Measurements from ENCODE around the gene CZIB.

CZIB gene

GRCh38 chr1:53242381-53242780 is 21.9 kb upstream of the CZIB start:
- TF ChIP-seq TAF1 (IDR thresholded peaks at IDR 0.05; ENCODE audit: borderline replicate concordance, insufficient read depth, low read length) (no peak), FOXP2 (optimal IDR thresholded peaks at IDR 0.05; ENCODE audit: borderline replicate concordance, extremely low read depth, extremely low read length, insufficient read depth) (no peak), SIN3A (IDR thresholded peaks at IDR 0.05; ENCODE audit: borderline replicate concordance, insufficient read depth, low read length) (no peak), POLR2AphosphoS5 (IDR thresholded peaks at IDR 0.05; ENCODE audit: low read depth, low read length) (no peak)

GRCh38 chr1:53241828-53242227 is 21.4 kb upstream of the CZIB start:
- TF ChIP-seq SIN3A (IDR thresholded peaks at IDR 0.05; ENCODE audit: borderline replicate concordance, insufficient read depth, low read length) (no peak), REST (IDR thresholded peaks at IDR 0.05; ENCODE audit: insufficient read depth in 1 of 2, low read depth in 2 of 2, low read length in 2 of 2) (no peak), TAF1 (IDR thresholded peaks at IDR 0.05; ENCODE audit: borderline replicate concordance, insufficient read depth, low read length) (no peak), POLR2AphosphoS5 (IDR thresholded peaks at IDR 0.05; ENCODE audit: low read depth, low read length) (no peak; the same call in 1 of the 2 replicates), FOXP2 (optimal IDR thresholded peaks at IDR 0.05; ENCODE audit: borderline replicate concordance, extremely low read depth, extremely low read length, insufficient read depth) (no peak)

DNA sequence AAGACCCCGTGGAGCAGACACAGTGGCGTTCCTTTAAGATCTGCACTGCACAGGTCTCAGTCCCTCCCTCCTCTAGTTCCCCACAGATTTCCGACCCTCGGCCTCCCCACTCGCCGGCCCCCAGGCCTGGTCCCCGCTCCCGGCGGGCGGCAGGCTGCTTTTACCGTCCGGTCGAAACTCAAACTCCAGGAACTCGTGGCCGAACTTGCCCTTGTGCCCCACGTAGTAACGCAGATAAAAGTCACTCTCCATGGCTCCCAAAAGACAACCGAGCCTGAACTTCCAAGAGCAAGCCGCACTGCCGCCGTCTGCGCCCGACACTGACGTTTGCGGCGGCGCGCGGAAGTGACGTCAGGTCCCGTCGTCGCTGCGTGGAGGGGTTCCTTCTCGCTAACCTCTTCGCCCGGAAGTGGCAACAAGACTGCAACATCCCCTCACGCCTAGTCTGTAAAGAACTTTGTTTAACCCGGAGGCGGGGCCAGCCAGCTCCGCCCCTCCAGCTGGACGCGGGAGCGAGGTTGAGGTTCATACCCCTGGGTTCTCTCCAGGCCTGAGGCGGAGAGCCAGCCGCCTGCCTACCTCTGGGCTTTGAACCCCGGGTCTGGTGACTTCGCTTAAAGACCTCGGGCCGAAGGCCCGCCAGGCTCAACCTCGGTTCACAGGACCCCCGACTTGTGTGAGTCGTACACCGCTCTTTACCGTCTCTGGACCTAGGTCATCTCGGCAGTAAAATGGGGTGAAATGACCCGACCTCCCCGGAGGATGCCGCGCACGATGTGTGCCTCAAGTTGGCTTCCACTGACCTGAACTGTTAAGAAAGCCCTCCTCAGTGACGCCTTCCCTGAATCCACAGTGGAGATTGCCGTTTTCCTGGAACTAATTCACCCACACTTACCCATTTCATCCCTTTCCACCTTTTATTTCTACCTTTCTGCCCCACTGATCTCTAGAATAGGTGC is 18.0 kb upstream of the CZIB start, which contains the start of gene MAGOH:
Gene MAGOH, minus strand, starts transcription at position 322 of the 959 bp plus-strand sequence. Its CDS starts 70 bp downstream, at position 252.
- TF ChIP-seq POLR2AphosphoS5 (IDR thresholded peaks at IDR 0.05; ENCODE audit: low read depth, low read length) (peak; percentile 79), FOXP2 (optimal IDR thresholded peaks at IDR 0.05; ENCODE audit: borderline replicate concordance, extremely low read depth, extremely low read length, insufficient read depth) (peak; percentile 87), TAF1 (IDR thresholded peaks at IDR 0.05; ENCODE audit: borderline replicate concordance, insufficient read depth, low read length) (peak; percentile 76; the same call in 1 of the 2 replicates), REST (IDR thresholded peaks at IDR 0.05; ENCODE audit: insufficient read depth in 1 of 2, low read depth in 2 of 2, low read length in 2 of 2) (no peak), SIN3A (IDR thresholded peaks at IDR 0.05; ENCODE audit: borderline replicate concordance, insufficient read depth, low read length) (no peak; the same call in 1 of the 2 replicates)

DNA sequence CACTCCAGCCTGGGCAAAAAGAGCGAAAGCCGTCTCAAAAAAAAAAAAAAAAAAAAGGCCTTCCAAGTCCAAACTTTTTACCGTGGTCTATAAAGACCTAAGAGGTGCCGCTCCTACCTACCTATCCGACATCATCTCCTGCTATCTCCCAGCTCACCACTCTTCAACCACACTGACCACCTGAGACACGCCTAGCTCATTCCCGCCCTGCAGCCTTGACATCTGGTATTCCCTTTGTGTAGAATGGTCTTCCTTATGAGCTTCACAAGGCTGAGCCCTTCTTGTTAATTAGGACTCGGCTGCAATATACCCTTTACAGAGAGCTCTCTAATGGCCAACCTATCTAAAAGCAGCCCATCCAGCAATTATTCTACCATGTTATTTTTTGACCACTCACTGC is 17.2 kb upstream of the CZIB start:
- TF ChIP-seq REST (IDR thresholded peaks at IDR 0.05; ENCODE audit: insufficient read depth in 1 of 2, low read depth in 2 of 2, low read length in 2 of 2) (no peak), TAF1 (IDR thresholded peaks at IDR 0.05; ENCODE audit: borderline replicate concordance, insufficient read depth, low read length) (no peak), SIN3A (IDR thresholded peaks at IDR 0.05; ENCODE audit: borderline replicate concordance, insufficient read depth, low read length) (no peak), FOXP2 (optimal IDR thresholded peaks at IDR 0.05; ENCODE audit: borderline replicate concordance, extremely low read depth, extremely low read length, insufficient read depth) (no peak), POLR2AphosphoS5 (IDR thresholded peaks at IDR 0.05; ENCODE audit: low read depth, low read length) (no peak)

- TF ChIP-seq REST (IDR thresholded peaks at IDR 0.05; ENCODE audit: insufficient read depth in 1 of 2, low read depth in 2 of 2, low read length in 2 of 2) = no peak
- TF ChIP-seq FOXP2 (optimal IDR thresholded peaks at IDR 0.05; ENCODE audit: borderline replicate concordance, extremely low read depth, extremely low read length, insufficient read depth) = no peak
- no peak for TF ChIP-seq POLR2AphosphoS5 (IDR thresholded peaks at IDR 0.05; ENCODE audit: low read depth, low read length)
- TF ChIP-seq SIN3A (IDR thresholded peaks at IDR 0.05; ENCODE audit: borderline replicate concordance, insufficient read depth, low read length) = no peak
- TF ChIP-seq TAF1 (IDR thresholded peaks at IDR 0.05; ENCODE audit: borderline replicate concordance, insufficient read depth, low read length) = no peak
These were observed 490 bp upstream of the CZIB start for GRCh38 chr1:53220962-53221286.

Data from PFSK-1 (cell line).